Measurements from ENCODE around the gene ABCB8. TPM values are rescaled to one million over a fixed set of nuclear protein-coding genes. Genes with fewer than 3 reads are reported as not detected.
A peak's percentile ranks its signal among the peaks of the same experiment; 100 is the strongest.

ABCB8 gene
- total and polyA plus RNA-seq, 9 of the 15 experiments (the other 6 are each of a cell fraction or from before 2014, with no cell fraction given): 7.6 to 106 (median 36.3) TPM

DNA sequence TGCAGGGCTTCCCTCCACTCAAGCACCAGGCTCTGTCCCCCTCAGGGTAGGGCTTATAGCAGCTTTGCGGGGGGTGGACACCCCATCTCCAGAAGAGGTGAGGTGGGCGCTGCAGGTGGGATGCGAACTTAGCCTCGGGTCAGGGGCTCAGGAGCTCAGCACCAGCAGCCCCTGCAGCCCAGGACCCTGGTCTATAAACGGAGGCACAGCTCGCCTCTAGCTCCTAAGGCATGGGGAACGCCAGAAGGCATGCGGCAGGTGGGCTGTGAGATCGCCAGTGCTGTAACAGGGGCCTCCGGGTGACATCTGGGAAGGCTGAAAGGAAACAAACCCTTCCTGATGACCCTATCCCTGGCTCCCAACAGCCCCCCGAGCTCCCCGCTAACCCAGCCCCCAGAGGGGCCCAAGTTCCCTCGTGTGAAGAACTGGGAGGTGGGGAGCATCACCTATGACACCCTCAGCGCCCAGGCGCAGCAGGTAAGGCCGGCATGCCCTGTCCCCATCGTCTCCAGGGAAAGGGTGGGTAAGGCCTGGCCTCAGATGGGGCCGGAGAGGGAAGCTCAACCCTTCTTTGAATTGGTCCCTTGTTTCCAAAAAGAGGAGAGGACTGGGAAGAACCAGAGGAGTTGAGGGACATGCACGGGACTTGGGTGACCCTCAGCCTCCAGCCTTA lies 33.3 kb upstream of the ABCB8 start (continued):
- TF ChIP-seq, protein P1, sequence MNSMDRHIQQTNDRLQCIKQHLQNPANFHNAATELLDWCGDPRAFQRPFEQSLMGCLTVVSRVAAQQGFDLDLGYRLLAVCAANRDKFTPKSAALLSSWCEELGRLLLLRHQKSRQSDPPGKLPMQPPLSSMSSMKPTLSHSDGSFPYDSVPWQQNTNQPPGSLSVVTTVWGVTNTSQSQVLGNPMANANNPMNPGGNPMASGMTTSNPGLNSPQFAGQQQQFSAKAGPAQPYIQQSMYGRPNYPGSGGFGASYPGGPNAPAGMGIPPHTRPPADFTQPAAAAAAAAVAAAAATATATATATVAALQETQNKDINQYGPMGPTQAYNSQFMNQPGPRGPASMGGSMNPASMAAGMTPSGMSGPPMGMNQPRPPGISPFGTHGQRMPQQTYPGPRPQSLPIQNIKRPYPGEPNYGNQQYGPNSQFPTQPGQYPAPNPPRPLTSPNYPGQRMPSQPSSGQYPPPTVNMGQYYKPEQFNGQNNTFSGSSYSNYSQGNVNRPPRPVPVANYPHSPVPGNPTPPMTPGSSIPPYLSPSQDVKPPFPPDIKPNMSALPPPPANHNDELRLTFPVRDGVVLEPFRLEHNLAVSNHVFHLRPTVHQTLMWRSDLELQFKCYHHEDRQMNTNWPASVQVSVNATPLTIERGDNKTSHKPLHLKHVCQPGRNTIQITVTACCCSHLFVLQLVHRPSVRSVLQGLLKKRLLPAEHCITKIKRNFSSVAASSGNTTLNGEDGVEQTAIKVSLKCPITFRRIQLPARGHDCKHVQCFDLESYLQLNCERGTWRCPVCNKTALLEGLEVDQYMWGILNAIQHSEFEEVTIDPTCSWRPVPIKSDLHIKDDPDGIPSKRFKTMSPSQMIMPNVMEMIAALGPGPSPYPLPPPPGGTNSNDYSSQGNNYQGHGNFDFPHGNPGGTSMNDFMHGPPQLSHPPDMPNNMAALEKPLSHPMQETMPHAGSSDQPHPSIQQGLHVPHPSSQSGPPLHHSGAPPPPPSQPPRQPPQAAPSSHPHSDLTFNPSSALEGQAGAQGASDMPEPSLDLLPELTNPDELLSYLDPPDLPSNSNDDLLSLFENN (IDR thresholded peaks at IDR 0.05; ENCODE audit: low read depth in 2 of 2, low read length in 2 of 2): no peak
- no peak; the same call in 1 of the 2 replicates for TF ChIP-seq ZNF12 (CRISPR knock-in tag; IDR thresholded peaks at IDR 0.05)
- TF ChIP-seq CBX8 (IDR thresholded peaks at IDR 0.05; ENCODE audit: borderline replicate concordance, extremely low read depth, low read depth, low read length, poor library complexity, severe bottlenecking): no peak
- TF ChIP-seq CBFA2T3 (IDR thresholded peaks at IDR 0.05): no peak
- no peak for TF ChIP-seq HDAC8 (tag; IDR thresholded peaks at IDR 0.05)
- TF ChIP-seq ZC3H11A (IDR thresholded peaks at IDR 0.05; ENCODE audit: low read depth, low read length): no peak
- TF ChIP-seq SMAD3 (CRISPR knock-in tag; conservative IDR thresholded peaks at IDR 0.05): no peak
- no peak for TF ChIP-seq FOXJ3 (CRISPR knock-in tag; IDR thresholded peaks at IDR 0.05)
- no peak for TF ChIP-seq DDX20 (tag; IDR thresholded peaks at IDR 0.05; ENCODE audit: low read depth)
- no peak; the same call in 1 of the 2 replicates for TF ChIP-seq GABPA (tag; conservative IDR thresholded peaks at IDR 0.05; ENCODE audit: low read depth)
- TF ChIP-seq, protein P2, sequence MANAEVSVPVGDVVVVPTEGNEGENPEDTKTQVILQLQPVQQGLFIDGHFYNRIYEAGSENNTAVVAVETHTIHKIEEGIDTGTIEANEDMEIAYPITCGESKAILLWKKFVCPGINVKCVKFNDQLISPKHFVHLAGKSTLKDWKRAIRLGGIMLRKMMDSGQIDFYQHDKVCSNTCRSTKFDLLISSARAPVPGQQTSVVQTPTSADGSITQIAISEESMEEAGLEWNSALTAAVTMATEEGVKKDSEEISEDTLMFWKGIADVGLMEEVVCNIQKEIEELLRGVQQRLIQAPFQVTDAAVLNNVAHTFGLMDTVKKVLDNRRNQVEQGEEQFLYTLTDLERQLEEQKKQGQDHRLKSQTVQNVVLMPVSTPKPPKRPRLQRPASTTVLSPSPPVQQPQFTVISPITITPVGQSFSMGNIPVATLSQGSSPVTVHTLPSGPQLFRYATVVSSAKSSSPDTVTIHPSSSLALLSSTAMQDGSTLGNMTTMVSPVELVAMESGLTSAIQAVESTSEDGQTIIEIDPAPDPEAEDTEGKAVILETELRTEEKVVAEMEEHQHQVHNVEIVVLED (CRISPR knock-in tag; IDR thresholded peaks at IDR 0.05): no peak
- no peak for TF ChIP-seq MAFF (IDR thresholded peaks at IDR 0.05; ENCODE audit: low read length)
- TF ChIP-seq, protein P3, sequence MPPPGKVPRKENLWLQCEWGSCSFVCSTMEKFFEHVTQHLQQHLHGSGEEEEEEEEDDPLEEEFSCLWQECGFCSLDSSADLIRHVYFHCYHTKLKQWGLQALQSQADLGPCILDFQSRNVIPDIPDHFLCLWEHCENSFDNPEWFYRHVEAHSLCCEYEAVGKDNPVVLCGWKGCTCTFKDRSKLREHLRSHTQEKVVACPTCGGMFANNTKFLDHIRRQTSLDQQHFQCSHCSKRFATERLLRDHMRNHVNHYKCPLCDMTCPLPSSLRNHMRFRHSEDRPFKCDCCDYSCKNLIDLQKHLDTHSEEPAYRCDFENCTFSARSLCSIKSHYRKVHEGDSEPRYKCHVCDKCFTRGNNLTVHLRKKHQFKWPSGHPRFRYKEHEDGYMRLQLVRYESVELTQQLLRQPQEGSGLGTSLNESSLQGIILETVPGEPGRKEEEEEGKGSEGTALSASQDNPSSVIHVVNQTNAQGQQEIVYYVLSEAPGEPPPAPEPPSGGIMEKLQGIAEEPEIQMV (tag; conservative IDR thresholded peaks at IDR 0.05; ENCODE audit: low read depth): no peak
- TF ChIP-seq TARDBP (IDR thresholded peaks at IDR 0.05): peak; percentile 18; the same call in 1 of the 2 replicates
- TF ChIP-seq MCM3 (IDR thresholded peaks at IDR 0.05): no peak
- TF ChIP-seq EP400 (IDR thresholded peaks at IDR 0.05): no peak
- TF ChIP-seq ZNF121 (CRISPR knock-in tag; conservative IDR thresholded peaks at IDR 0.05): no peak
- no peak for TF ChIP-seq ZNF444 (CRISPR knock-in tag; IDR thresholded peaks at IDR 0.05)
- no peak for TF ChIP-seq ILF3 (IDR thresholded peaks at IDR 0.05; ENCODE audit: borderline replicate concordance)

Data from K562 (cell line).